Measurements from ENCODE around the gene C19orf25.
A peak's percentile ranks its signal among the peaks of the same experiment; 100 is the strongest.

C19orf25 gene

GRCh38 chr19:1438933-1439354, 40.1 kb downstream of the C19orf25 start:
- TF ChIP-seq ZC3H10 (CRISPR knock-in tag; IDR thresholded peaks at IDR 0.05) (no peak), ZFP3 (CRISPR knock-in tag; IDR thresholded peaks at IDR 0.05) (no peak), RARB (CRISPR knock-in tag; IDR thresholded peaks at IDR 0.05) (no peak), TOX (CRISPR knock-in tag; IDR thresholded peaks at IDR 0.05; ENCODE audit: borderline replicate concordance) (no peak), ZNF8 (CRISPR knock-in tag; IDR thresholded peaks at IDR 0.05) (no peak), ZNF565 (CRISPR knock-in tag; conservative IDR thresholded peaks at IDR 0.05; ENCODE audit: low read depth) (no peak), ARNTL (CRISPR knock-in tag; IDR thresholded peaks at IDR 0.05; ENCODE audit: borderline replicate concordance, low read depth) (no peak), OSR1 (CRISPR knock-in tag; IDR thresholded peaks at IDR 0.05) (no peak), ZFP30 (CRISPR knock-in tag; IDR thresholded peaks at IDR 0.05) (no peak), CSDC2 (CRISPR knock-in tag; IDR thresholded peaks at IDR 0.05) (no peak), GLIS3 (CRISPR knock-in tag; IDR thresholded peaks at IDR 0.05) (no peak), POU6F1 (CRISPR knock-in tag; IDR thresholded peaks at IDR 0.05; ENCODE audit: borderline replicate concordance, low read depth) (no peak), BACH2 (CRISPR knock-in tag; IDR thresholded peaks at IDR 0.05; ENCODE audit: borderline replicate concordance) (no peak), ZNF70 (CRISPR knock-in tag; IDR thresholded peaks at IDR 0.05) (no peak), SNAI2 (CRISPR knock-in tag; IDR thresholded peaks at IDR 0.05) (no peak), PATZ1 (CRISPR knock-in tag; IDR thresholded peaks at IDR 0.05; ENCODE audit: borderline replicate concordance) (no peak)
- TF ChIP-seq, protein P1, sequence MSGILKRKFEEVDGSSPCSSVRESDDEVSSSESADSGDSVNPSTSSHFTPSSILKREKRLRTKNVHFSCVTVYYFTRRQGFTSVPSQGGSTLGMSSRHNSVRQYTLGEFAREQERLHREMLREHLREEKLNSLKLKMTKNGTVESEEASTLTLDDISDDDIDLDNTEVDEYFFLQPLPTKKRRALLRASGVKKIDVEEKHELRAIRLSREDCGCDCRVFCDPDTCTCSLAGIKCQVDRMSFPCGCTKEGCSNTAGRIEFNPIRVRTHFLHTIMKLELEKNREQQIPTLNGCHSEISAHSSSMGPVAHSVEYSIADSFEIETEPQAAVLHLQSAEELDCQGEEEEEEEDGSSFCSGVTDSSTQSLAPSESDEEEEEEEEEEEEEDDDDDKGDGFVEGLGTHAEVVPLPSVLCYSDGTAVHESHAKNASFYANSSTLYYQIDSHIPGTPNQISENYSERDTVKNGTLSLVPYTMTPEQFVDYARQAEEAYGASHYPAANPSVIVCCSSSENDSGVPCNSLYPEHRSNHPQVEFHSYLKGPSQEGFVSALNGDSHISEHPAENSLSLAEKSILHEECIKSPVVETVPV (CRISPR knock-in tag; IDR thresholded peaks at IDR 0.05), result no peak
- ATAC-seq, result peak; percentile 11

DNA sequence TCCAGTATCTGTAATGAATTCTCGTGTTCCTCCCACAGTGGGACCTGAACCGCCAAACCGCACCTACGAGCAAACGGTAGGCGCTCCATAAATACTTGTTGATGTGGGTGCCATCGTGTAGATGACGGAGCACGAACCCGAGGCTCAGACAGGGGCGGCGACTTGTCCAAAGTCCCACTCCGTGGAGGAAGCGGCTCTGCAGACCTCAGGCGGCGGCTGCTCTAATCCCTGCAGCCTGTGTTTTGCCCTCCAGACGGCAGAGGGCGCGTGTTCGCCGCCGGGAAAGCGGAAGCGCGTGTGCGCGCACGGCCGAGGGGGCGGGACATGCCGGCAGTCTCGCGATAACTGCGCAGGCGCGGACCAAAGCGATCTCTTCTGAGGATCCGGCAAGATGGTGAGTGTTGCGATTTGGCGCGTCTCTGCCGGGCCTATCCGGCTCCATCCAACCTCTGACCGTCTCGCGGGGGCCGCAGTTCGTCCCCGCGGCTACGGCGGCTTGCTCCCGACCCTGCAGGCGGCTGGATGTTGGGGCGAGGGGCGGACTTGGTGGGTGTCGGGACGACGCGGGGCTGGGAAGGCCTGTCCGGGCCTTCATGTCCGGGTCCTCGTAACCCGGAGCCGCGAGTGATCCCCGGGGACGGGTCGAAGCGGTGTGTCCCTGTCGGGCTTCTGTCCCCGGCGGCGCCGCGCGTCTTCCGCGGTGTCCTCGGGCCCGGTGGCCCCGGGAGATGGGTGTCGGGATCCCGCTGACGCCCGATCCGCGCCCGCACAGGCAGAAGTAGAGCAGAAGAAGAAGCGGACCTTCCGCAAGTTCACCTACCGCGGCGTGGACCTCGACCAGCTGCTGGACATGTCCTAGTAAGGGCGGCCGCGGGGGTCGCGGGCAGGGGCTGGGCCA, 40.7 kb downstream of the C19orf25 start, which contains the start of gene RPS15:
Gene RPS15, plus strand, starts transcription at position 362 of the 898 bp plus-strand sequence. Its CDS starts 30 bp downstream, at position 392.
- TF ChIP-seq TCF4 (CRISPR knock-in tag; IDR thresholded peaks at IDR 0.05; ENCODE audit: borderline replicate concordance) (no peak), CREB5 (CRISPR knock-in tag; IDR thresholded peaks at IDR 0.05; ENCODE audit: low read depth) (no peak), TSHZ2 (CRISPR knock-in tag; IDR thresholded peaks at IDR 0.05) (0 out of 2 replicates have a peak, but pooled peaks have one; percentile 18)
- ATAC-seq, result peak; percentile 86

DNA sequence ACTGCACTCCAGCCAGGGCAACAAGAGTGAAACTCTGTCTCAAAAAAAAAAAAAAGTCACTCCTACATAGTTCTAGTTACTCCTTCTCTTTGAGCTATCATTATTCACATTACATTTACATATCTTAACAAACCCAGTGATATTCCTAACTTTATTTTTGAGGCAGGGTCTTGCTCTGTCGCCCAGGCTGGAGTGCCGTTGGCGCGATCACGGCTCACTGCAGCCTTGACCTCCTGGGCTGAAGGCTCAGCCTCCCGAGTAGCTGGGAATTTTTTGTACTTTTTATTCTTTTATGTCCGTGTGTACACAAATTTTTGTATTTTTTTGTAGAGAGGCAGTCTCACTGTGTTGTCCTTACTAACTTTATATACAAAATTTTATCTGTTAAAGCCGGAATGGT, 41.4 kb downstream of the C19orf25 start:
- TF ChIP-seq ZFP3 (CRISPR knock-in tag; IDR thresholded peaks at IDR 0.05) (no peak), PPARA (CRISPR knock-in tag; IDR thresholded peaks at IDR 0.05; ENCODE audit: borderline replicate concordance) (no peak), SNAI2 (CRISPR knock-in tag; IDR thresholded peaks at IDR 0.05) (no peak), BACH2 (CRISPR knock-in tag; IDR thresholded peaks at IDR 0.05; ENCODE audit: borderline replicate concordance) (no peak), RARB (CRISPR knock-in tag; IDR thresholded peaks at IDR 0.05) (no peak), TCF4 (CRISPR knock-in tag; IDR thresholded peaks at IDR 0.05; ENCODE audit: borderline replicate concordance) (no peak), ZNF8 (CRISPR knock-in tag; IDR thresholded peaks at IDR 0.05) (no peak), CSDC2 (CRISPR knock-in tag; IDR thresholded peaks at IDR 0.05) (no peak), OSR1 (CRISPR knock-in tag; IDR thresholded peaks at IDR 0.05) (no peak), POU6F1 (CRISPR knock-in tag; IDR thresholded peaks at IDR 0.05; ENCODE audit: borderline replicate concordance, low read depth) (no peak), PATZ1 (CRISPR knock-in tag; IDR thresholded peaks at IDR 0.05; ENCODE audit: borderline replicate concordance) (no peak), ZNF70 (CRISPR knock-in tag; IDR thresholded peaks at IDR 0.05) (no peak)
- ATAC-seq, result no peak

All from SK-N-SH treated with all-trans-retinoic acid at 6 μM for 48 hours (cell line).